Activated T-helper 1 cell treated with anti-CD3 and anti-CD28 coated beads, Interleukin-2, amount 50 U/mL, for 16 hours (primary cell): ENCODE data around the gene TAF4B.
"Not testable (repeated sequence)": the region's sequence is repeated elsewhere in the genome, so short reads cannot be mapped to it uniquely, and the experiment has no call there.

Source experiments
- DNase-seq, 2 donors: peaks; one replicate each; pipeline ENCODE4 v3.0.0-alpha.2; 2020; ENCODE audit warnings: low read depth in 1 of 2, low spot score in 1 of 2

TAF4B gene

DNA sequence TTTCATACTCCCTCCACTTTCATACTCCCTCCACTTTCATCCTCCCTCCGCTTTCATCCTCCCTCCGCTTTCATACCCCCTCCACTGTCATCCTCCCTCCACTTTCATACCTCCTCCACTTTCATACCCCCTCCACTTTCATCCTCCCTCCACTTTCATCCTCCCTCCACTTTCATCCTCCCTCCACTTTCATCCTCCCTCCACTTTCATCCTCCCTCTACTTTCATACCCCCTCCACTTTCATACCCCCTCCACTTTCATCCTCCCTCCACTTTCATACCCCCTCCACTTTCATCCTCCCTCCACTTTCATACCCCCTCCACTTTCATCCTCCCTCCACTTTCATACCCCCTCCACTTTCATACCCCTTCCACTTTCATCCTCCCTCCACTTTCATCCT, 77.0 kb downstream of the TAF4B start:
- DNase-seq, result not testable (repeated sequence)

GRCh38 chr18:26304511-26304910, 78.3 kb downstream of the TAF4B start:
- DNase-seq, result no peak

- no peak for DNase-seq
Measured at GRCh38 chr18:26307161-26307773, 81.0 kb downstream of the TAF4B start.

DNA sequence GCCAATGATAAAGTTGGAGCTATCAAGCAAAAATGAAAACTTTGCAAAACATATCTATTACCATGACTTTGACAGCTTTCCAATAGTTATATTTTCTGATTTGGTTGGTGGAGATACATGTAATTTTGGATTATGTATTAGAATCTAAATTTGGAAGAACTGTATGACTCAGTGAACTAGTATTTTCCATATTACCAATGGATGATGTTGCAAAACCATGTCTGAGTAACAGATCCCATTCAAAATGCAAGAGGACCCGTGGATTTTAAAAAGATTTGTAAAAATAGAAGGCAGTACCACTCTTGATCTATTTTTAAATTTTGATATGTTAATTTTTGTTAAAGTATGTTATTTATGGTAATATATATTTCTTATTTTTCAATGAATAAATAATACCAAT, 83.0 kb downstream of the TAF4B start:
- no peak for DNase-seq

GRCh38 chr18:26312199-26312598, 86.0 kb downstream of the TAF4B start:
- no peak for DNase-seq

DNA sequence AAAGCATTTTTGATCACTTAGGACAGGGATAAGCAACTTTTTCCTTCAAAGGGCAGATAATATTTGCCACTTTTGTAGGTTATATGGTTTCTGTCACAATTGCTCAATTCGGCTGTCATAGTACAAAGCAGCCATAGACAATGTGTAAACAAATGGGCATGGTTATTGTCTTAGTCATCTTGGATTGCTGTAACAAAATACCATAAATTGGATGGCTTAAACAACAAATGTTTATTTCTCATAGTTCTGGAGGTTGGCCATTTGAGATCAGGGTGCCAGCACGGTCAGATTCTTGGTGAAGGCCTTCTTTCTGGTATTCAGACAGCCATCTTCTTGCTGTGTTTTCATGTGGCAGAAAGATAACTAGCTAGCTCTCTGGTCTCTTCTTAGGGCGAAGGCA, 91.2 kb downstream of the TAF4B start:
- DNase-seq, result no peak

- no peak for DNase-seq
Measured at GRCh38 chr18:26320686-26321085, 94.4 kb downstream of the TAF4B start.

DNA sequence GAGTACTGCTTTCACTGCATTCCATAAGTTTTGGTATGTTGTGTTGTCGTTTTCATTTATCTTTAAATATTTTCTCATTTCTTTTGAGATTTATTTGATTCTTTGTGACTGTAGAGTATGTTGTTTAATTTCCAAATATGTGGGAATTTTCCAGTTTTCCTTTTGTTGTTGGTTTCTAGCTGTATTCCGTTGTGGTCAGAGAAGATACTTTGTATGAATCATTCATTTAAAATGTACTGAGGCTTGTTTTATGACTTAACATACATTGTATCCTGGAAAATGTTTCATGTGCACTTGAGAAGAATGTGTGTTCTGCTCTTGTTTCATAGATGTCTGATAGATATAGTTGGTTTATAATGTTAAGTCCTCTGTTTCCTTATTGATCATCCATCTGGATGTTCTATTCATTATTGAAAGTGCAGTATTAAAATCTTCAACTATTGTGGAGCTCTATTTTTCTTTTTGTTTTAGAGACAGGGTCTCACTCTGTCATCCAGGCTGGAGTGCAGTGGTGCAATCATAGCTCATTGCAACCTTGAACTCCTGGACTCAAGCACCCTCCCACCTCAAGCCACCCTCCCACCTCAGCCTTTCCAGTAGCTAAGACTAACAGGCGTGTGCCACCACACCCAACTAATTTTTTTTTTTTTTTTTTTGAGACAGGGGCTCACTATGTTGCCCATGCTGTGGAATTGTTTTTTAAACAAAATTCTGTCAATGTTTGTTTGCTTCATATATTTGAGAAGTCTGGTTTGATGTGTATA, 96.8 kb downstream of the TAF4B start:
- no peak for DNase-seq

- no peak for DNase-seq
Measured at GRCh38 chr18:26325771-26326170, 99.5 kb downstream of the TAF4B start.

DNA sequence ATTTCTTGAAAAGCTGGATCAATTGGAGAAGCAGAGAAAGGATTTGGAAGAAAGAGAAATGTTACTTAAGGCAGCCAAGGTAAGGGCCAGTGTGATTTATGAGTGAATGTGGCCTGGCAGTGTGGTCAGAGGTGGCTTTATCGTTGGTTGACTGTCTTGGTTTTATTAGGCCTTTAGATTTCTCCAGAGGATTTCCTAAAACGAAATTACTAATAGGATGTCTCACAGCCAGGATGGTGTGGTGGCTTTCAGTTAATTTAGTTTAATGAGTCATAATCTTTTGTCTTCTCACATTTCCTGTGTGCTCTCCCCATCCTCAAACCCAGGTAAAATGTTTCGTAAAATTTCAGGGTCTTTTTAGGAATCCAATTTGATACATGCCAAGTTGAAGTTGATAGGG, 100.8 kb downstream of the TAF4B start:
- no peak for DNase-seq

- DNase-seq, result no peak
Measured at GRCh38 chr18:26332991-26333390, 106.7 kb downstream of the TAF4B start.

GRCh38 chr18:26335156-26335555, 108.9 kb downstream of the TAF4B start:
- DNase-seq, result no peak

- no peak for DNase-seq
Measured at GRCh38 chr18:26335571-26336487, 109.6 kb downstream of the TAF4B start.

DNA sequence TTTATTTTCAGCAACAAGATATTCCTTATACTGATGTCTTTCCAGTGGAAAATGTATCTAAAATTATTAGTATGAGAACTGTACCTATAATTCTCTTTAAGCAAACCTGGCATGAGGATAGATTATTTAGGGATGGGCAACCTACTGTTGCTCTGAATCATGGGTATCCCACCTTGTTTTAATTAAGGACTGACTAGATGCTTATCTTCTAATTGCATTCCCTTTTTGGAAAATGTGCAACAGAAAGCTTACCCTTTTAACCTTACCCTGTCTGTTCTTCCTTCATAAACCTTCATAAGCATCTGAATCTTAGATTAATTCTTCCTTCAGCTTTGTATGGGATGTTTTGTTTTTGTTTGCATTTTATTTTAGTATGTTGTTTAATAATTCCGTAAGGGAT, 110.3 kb downstream of the TAF4B start:
- DNase-seq, result no peak

DNA sequence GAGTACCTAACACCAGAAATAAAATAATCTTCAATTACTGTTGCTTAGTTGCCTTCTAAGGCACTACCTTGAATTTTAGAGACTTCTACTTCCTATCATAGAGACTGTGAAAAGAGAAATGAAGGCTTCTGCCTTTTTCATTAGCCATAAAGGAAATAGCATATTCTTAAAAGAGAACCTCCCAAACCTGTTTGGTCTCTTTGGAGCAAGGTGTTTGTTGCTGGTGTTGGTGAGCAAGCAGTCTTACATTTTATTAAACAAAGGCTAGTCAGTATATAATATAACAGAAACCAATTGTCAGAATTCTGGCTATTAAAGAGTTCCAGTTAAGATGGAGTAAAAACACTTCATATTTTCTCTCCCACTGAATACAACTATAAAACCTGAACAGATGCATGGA, 116.4 kb downstream of the TAF4B start:
- no peak for DNase-seq

DNA sequence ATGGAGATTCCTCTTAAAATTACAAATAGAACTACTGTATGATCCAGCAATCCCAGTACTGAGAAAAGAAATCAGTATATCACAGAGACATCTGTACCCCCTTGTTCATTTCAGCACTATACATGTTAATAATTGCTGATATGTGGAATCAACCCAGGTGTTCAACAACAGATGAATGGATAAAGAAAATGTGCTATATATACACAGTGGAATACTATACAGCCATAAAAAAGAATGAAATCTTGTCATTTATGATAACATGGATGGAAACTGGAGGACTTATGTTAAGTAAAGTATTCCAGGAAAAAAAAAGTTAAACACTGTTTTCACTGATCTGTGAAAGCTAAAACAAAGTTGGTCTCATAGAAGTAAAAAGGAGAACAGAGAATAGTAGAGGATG, 124.7 kb downstream of the TAF4B start:
- DNase-seq, result no peak

DNA sequence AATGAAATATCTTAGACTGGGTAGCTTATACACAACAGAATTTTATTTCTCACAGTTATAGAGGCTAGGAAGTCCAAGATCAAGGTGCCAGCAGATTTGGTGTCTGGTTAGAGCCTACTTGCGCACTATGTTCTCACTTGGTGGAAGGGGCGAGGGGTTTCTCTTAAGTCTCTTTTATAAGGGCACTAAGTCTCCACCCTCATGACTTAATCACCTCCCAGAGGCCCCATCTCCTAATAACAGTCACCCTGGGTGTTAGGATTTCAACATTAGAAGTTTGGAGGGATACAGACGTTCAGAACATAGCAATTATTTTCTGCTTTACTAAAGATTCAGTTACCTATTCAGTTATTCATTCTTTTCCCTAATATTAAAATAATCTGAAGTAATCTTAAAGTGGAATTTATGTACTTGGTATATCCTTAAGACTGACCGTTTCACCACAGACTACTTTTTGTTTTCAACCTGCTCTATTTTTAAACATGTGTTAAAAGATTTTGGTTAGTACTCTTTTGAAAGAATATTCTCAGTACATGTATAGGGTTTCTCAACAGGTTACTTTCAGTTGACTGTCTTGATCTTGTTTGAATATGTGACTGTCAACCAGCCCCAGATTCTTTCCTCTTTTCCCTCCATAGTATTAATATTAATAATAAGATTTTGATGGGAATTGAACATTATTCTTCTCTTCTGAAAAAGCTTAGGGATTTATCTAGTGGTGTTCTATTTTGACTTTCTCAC, 130.0 kb downstream of the TAF4B start:
- DNase-seq, result no peak

DNA sequence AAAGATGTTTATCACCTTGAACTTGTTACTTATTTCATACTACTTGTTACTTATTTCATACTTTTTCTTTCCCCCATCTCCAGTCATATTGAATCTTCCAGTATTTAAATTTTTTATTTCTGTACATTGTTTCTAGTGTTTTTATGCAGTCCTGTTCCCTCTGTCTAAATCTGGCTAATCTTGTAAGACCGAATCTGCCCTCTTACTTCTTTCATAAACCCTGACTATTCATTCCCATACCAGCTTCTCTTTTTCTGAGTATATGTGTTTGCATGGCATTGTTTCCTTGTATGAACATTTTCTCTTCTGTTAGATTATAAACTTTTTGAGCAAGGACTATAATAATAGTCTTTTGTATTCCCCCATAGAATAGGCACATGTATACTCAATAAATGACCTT, 131.7 kb downstream of the TAF4B start:
- DNase-seq, result no peak

- no peak for DNase-seq
Measured at GRCh38 chr18:26362021-26362420, 135.8 kb downstream of the TAF4B start.

DNA sequence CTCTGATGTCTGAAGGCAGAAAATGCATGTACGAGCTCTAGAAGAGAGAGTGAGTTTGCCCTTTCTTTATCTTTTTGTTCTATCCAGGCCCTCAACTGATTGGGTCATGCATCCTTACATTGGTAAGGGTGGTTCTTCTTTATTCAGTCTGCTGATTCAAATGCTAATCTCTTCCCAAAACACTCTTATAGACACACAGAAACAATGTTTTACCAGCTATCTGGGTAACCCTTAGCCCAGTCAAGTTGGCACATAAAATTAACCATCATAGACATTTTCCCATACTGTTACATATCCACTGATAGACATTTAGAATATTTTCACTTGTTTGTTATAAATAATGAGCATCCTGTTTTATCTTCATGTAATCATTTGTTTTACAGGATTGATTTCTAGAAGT, 141.2 kb downstream of the TAF4B start:
- DNase-seq, result no peak

DNA sequence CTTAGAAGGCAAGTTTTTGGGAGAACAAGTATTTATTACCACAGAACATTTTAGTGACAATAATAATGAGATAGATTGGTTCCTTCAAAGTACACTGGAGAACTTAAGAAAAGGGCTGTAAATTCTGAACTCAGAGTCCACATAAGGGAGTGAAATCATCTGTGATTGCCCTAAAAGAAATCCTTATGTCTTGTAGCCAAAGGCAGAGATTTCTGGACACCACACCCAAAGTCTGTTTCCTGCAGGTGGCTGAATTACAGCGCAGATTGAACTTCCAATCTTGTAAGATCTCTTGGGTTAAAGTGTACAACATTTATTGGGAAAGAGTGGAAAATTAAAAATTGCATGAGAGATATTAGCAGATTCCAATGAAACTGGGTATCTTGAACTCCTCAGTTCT, 143.8 kb downstream of the TAF4B start:
- DNase-seq, result no peak
